Activated naive CD4-positive, alpha-beta T cell treated with anti-CD3 and anti-CD28 coated beads, Interleukin-2, amount 10 ng/mL, durations not matched to agents 7 days and 5 days (primary cell): ENCODE results near the gene VSTM2L.

Source experiments
- CTCF ChIA-PET: fragments of 350-600 bp; sonication (Branson Sonifier 250); formaldehyde crosslinking; loops from one replicate; lab custom pipeline; 2021; ENCODE audit warnings: antibody characterized with exemption; lab: Charles Lee
- DNase-seq: peaks from one replicate; pipeline ENCODE4 v3.0.0-alpha.2; 2020
- H3K27ac Mint-ChIP-seq: one replicate; pipeline ENCODE4 v1.8.0; 2021; ENCODE audit warnings: mild to moderate bottlenecking, moderate library complexity, mixed read lengths
- H3K27me3 Mint-ChIP-seq: one replicate; pipeline ENCODE4 v1.8.0; 2021; ENCODE audit warnings: mild to moderate bottlenecking, mixed read lengths
- H3K36me3 Mint-ChIP-seq: one replicate; pipeline ENCODE4 v1.8.0; 2021; ENCODE audit warnings: mixed read lengths
- H3K4me1 Mint-ChIP-seq: one replicate; pipeline ENCODE4 v1.8.0; 2021; ENCODE audit warnings: mixed read lengths
- H3K4me3 Mint-ChIP-seq: one replicate; pipeline ENCODE4 v1.8.0; 2021; ENCODE audit warnings: mild to moderate bottlenecking, moderate library complexity, mixed read lengths
- H3K9me3 Mint-ChIP-seq: one replicate; pipeline ENCODE4 v1.8.0; 2021; ENCODE audit warnings: mixed read lengths

VSTM2L gene

DNA sequence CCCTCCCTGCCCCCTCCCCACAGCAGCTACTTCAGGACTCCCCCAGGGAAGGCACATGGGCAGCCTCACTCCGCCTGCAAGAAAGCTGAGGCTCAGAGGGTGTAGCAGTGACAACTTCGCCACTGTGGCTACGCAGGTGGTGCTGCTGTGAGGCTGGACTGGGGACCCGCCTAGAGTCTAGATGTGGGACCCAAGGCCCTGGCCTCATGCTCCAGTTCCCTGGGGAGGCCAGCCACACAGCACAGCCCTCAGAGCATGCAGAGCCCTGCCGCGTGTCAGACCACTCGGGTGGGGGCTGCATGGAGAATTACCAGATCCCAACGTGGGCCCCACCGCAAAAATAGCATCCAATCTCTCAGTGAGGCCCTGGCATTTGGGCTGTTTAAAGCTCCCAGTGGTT lies 30.8 kb upstream of the VSTM2L start:
- Mint-ChIP-seq H3K9me3 (no peaks in the 10 kb centered on the region), H3K4me1 (no peaks in the 10 kb centered on the region), H3K27me3 (no peaks in the 10 kb centered on the region), H3K36me3 (peaks cover 7% of the 10 kb centered on the region), H3K27ac (no peak overlapping the region), H3K4me3 (no peak overlapping the region)
- DNase-seq, result no peak
- CTCF ChIA-PET, result no interaction called here

DNA sequence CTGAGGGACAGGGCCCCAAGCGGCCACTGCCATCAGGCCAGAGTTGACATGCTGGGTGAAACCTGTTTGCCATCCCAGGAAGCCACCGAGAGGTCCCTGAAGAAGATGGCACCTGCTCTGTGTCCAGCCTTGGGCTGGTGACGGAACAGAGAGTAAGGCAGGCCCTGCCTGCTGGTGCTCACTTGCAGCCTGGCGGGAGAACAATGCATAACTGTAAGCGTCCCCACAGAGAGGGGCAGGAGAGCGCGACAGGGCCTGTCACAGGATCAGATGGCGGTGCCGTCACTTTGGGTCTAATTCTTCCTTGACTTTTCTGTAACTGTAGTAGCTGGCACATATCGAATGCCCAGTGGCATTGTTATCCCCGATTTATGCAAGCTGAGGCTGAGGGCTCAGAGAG lies 29.0 kb upstream of the VSTM2L start:
- CTCF ChIA-PET, result no interaction called here
- peaks cover 4% of the 10 kb centered on the region for H3K27me3 Mint-ChIP-seq
- H3K4me1 Mint-ChIP-seq, result no peaks in the 10 kb centered on the region
- peaks cover 7% of the 10 kb centered on the region for H3K36me3 Mint-ChIP-seq
- H3K9me3 Mint-ChIP-seq, result no peaks in the 10 kb centered on the region
- no peak for DNase-seq
- H3K27ac Mint-ChIP-seq, result peak overlapping the region; percentile 37
- no peak overlapping the region for H3K4me3 Mint-ChIP-seq

DNA sequence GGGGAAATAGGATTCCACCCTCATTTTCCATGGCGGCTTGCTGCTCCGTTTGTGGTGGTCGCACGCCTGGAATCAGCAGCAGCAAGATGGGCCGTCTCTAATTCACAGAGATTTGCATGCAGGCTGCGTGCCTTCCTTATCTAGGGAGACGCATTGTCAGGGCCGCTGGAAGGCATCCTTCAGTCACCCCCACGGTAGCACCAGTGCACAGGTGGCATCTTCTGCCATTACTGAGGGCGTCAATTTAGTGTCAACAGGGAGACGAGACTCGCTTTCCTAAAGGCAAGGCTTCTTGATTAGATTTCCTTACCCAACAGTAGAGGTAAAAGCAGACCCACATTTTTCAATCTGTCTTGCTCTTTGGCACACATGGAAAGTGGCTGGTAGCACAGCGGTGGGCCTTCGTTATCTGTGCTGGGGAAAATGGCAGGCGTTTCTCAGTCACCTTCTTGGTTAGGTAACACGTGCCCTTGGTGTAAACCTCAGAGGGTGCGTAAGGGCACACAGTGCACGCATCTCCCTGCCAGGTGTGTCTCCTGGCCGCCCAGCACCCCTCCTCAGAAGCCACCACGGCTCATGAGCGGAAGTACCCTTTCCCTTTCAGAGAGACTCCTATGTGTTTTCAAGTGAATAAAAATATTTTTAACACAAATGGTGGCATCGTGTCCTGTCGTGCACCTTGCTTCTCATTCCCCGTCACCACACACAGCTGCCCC lies 27.3 kb upstream of the VSTM2L start:
- H3K9me3 Mint-ChIP-seq, result no peaks in the 10 kb centered on the region
- no peak overlapping the region for H3K27ac Mint-ChIP-seq
- CTCF ChIA-PET, result no interaction called here
- H3K27me3 Mint-ChIP-seq, result peaks cover 4% of the 10 kb centered on the region
- H3K36me3 Mint-ChIP-seq, result peaks cover 5% of the 10 kb centered on the region
- no peak overlapping the region for H3K4me3 Mint-ChIP-seq
- no peaks in the 10 kb centered on the region for H3K4me1 Mint-ChIP-seq
- DNase-seq, result no peak

DNA sequence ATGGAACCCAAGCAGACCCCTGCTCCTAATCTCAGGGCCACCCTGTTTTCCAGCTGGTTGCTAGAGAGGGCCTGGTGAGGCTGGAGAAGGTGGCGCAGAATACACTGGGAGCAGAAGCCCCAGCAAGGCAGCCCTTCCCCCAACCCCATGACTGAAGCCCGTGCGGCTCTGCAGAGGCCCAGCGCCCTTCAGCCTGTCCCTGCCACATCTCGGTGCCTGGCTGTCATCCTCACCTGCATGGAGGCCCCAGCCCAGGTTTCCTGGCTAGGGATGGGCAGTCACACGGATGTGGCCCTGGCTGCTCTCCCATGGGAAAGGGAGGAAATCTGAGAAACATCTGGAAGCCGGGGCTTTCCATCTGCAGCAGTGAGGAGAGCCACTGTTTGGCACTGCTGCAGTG lies 26.1 kb upstream of the VSTM2L start:
- no peak overlapping the region for H3K27ac Mint-ChIP-seq
- CTCF ChIA-PET, result no interaction called here
- DNase-seq, result no peak
- no peaks in the 10 kb centered on the region for H3K4me1 Mint-ChIP-seq
- no peaks in the 10 kb centered on the region for H3K9me3 Mint-ChIP-seq
- H3K36me3 Mint-ChIP-seq, result peaks cover 2% of the 10 kb centered on the region
- peaks cover 4% of the 10 kb centered on the region for H3K27me3 Mint-ChIP-seq
- no peak overlapping the region for H3K4me3 Mint-ChIP-seq

DNA sequence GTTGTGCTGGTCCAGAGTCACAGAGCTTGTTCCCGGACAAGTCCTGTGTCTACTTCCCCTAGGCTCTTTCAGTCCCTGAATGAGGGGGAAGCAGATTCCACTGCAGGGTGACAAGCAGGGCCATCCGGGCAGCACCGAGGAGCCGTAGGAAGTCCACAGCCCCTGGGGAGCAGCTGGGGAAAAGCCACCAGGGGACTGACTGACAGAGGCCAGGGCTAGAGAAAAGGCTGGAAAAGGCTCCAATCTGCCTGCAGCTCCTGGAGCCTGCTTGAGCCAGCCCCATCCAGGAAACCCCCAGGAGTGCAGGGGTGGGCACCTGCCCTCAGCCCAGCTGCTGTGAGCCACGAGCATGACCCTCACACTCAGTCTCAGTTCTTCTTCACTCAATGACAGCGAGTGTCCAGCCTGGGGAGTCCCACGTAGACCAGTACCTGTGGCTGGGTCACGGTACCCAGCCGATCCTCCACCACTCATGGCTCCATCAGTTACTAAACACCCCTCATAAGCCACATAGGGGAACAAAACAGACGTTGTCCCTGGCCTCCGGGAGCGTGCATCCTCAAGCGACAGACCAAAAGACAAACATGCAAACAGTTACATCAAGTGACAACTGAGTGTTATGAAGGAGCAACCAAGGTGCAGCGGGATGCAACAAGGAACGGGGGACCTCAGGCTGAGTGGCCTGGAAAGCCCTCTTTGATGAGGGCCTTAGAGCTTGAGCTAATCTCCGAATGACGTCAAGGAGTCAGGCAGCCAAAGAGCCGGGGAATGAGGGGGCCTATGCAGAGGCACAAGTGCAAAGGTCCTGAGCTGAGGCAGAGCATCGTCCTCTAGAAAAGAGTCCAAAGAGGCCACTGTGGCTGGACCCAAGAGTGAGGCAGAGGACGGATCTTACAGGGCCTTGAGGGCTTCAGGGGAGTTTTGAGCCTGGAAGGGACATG lies 24.8 kb upstream of the VSTM2L start:
- Mint-ChIP-seq H3K4me3 (no peak overlapping the region), H3K4me1 (no peaks in the 10 kb centered on the region), H3K36me3 (peaks cover 2% of the 10 kb centered on the region), H3K9me3 (no peaks in the 10 kb centered on the region), H3K27ac (peak overlapping the region; percentile 68), H3K27me3 (peaks cover 4% of the 10 kb centered on the region)
- CTCF ChIA-PET, result no interaction called here
- no peak for DNase-seq

DNA sequence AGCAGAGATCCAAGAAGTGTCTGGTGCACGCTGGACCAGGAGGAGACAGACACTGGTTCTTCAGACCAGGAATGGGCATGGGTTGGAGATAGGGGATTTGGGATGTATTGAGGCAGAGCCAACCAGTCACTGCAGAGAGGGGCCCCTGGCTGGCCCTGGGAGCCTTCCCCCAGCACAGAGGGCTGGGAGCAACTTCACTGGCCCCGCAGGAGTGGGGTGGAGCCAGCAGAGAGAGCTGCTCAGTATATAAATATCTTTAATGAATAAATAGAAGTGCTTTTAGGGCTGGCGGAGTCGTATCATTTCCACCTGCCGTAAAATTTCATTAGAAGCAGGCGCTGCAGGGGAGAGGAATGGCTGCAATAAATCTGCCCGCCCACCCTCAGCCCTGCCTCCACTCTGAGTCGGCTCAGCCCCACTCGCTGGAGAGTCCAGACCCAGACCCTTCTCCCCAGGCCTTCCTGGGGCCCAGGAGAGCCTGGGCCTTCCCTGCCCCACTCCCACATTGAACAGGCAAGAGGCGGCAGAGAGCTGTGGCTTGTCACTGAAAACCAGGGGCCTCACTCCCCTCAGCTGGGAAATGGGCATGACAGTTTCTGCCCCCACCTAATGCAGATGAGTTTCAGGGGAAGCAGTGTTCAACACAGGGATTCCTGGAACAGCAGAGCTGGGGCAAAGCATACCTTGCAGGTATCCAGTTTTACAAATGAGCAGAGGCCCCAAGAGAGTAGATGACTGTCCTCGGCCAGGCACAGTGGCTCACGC lies 23.9 kb upstream of the VSTM2L start:
- DNase-seq, result no peak
- no peaks in the 10 kb centered on the region for H3K4me1 Mint-ChIP-seq
- no peaks in the 10 kb centered on the region for H3K9me3 Mint-ChIP-seq
- H3K27me3 Mint-ChIP-seq, result peaks cover 4% of the 10 kb centered on the region
- H3K4me3 Mint-ChIP-seq, result no peak overlapping the region
- CTCF ChIA-PET, result no interaction called here
- no peaks in the 10 kb centered on the region for H3K36me3 Mint-ChIP-seq
- H3K27ac Mint-ChIP-seq, result peak overlapping the region; percentile 68

DNA sequence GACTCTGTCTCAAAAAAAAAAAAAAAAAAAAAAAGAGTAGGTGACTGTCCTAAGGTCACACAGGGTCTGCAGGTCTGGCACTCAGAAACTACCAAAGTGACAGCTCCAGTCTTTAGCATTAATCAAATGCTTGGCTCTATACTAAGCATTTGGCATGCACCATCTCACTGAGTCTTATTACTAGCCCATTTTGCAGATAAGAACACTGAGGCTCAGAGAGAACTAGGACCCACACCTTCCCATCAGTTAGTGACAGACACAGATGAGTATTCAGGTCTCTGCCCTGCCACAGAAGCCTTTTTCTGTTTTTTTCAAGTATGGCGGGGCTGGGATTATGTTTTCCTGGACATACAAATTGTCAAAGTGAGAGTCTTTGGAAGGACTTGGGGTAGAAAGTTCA lies 23.1 kb upstream of the VSTM2L start:
- Mint-ChIP-seq H3K27me3 (peaks cover 4% of the 10 kb centered on the region), H3K27ac (no peak overlapping the region), H3K9me3 (no peaks in the 10 kb centered on the region), H3K36me3 (no peaks in the 10 kb centered on the region), H3K4me3 (no peak overlapping the region), H3K4me1 (no peaks in the 10 kb centered on the region)
- CTCF ChIA-PET, result no interaction called here
- DNase-seq, result no peak

DNA sequence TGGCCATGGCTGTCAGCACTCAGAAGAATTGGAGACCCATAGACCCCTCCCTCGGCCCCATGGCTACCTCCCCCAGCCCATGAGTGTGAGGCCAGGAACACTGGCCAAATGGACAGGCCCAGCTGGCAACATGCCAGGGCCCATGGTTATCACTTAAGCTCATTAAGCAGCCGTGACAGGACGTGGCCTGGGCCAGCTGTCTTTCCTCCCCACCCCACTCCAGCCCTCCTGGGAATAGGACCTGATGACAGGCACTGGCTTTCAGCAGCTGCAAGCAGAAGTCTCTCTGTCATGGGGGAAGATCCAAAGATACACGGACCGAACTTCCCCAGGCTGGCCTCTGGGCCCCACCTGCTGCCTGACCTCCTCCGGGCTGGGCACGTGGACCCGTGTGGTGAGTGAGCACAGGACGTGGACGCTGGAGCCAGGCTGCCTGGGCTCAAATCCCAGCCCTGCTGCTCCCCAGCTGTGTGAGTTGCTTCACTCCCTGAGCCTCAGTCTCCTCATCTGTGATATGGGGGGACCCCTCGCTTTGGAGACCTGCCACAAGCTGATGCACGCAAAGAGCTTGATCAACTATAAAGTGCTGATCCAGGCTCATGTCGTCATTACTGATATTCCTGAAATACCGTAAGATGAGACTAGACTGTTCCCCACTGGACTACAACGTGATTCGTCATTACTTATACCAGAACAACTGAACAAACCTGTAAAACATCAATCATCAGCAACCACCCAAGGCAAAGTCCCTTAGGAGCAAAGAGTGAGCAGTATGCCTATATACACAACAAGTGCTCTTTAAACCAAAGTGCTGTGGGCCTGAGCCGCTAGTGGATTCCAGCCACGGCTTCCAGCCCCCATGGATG lies 22.0 kb upstream of the VSTM2L start:
- H3K4me1 Mint-ChIP-seq, result no peaks in the 10 kb centered on the region
- peaks cover 4% of the 10 kb centered on the region for H3K27me3 Mint-ChIP-seq
- no peaks in the 10 kb centered on the region for H3K9me3 Mint-ChIP-seq
- DNase-seq, result no peak
- no peaks in the 10 kb centered on the region for H3K36me3 Mint-ChIP-seq
- H3K27ac Mint-ChIP-seq, result no peak overlapping the region
- CTCF ChIA-PET, result no interaction called here
- H3K4me3 Mint-ChIP-seq, result no peak overlapping the region

DNA sequence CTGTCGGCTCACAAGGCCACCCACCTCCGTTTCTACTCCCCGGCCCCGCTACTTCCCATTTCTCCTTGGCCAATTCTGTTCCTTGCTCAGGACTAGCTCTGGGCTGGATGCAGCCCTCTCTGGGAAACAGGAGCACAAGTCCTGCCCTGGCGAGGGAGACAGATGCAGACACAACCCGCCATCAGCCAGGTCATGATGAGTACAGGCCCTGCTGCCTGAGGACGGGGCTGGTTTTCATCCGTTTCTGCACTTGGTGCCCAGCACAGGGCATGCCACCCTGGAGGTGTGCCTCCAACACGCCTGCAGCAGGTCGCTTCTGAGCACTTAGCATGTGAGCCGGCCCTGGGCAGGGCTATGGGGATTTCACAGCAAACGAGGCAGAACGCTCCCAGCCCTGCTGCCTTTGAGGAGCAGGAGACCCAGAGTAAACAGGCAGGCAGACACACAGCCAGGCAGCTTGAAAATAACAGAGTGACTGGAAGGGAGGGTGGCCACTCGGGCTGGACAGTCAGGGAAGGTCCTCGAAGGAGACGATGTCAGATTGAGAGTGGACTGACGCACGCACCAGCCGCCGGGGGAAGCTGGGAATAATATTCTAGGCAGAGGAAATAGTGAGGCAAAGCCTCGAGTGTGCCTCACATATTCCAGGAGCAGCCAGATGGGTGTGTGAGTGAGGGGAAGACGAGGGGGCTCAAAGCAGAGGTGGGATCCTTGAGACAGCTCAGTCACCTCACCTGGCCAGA lies 21.2 kb upstream of the VSTM2L start:
- CTCF ChIA-PET, result no interaction called here
- no peak overlapping the region for H3K27ac Mint-ChIP-seq
- peaks cover 8% of the 10 kb centered on the region for H3K27me3 Mint-ChIP-seq
- no peak overlapping the region for H3K4me3 Mint-ChIP-seq
- H3K36me3 Mint-ChIP-seq, result no peaks in the 10 kb centered on the region
- no peaks in the 10 kb centered on the region for H3K4me1 Mint-ChIP-seq
- DNase-seq, result no peak
- no peaks in the 10 kb centered on the region for H3K9me3 Mint-ChIP-seq

DNA sequence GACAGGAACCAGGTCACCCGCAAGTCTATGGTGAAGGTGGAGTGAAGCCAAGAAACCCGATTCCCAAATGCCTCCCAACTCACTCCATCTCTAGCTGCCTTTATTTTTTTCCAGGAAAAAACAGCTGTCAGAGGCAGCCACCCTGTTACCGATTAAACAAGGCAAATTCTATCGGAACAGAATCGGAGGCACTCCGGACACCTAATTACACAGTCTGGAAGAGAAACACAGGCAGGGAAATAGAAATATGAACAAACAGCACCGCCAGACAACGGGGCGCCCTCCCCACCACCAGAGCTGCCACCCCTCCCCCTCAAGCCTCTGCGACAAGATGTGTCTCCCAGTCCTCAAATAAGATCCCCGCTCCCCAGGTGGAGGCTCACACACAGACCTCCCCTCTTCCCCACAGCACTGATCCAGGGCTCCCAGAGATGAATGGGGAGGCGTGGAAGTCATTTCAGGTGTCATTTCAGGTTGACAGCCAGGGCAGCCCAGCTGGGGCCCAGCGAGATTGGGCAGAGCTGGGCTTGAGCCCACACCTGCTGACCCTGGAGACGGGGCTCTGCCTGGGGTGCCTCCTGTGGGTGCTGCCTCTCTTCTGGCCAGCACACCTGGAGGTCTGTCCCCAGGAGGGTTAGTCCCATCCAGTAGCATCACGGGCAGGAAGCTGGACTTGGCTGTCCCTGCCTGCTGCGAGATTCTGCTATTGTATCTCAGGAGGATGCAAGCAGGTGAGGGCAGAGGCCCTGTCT lies 19.8 kb upstream of the VSTM2L start:
- H3K4me3 Mint-ChIP-seq, result no peak overlapping the region
- peaks cover 8% of the 10 kb centered on the region for H3K27me3 Mint-ChIP-seq
- no peak for DNase-seq
- no peaks in the 10 kb centered on the region for H3K4me1 Mint-ChIP-seq
- no peaks in the 10 kb centered on the region for H3K36me3 Mint-ChIP-seq
- no peaks in the 10 kb centered on the region for H3K9me3 Mint-ChIP-seq
- CTCF ChIA-PET, result no interaction called here
- no peak overlapping the region for H3K27ac Mint-ChIP-seq

DNA sequence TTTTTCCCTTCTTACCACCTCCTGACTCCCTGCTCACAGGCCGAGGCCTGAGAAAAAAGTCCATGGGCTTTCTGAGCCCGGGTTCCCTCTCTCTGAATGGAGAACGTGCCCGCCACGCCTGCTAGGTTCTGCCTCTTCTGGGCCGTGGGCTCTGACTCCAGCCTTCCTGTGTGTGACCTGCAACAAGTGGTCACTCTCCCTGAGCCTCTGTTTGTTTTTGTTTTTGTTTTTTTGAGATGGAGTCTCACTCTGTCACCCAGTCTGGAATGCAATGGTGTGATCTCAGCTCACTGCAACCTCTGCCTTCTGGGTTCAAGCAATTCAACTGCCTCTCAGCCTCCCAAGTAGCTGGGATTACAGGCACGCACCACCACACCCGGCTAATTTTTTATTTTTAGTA lies 17.9 kb upstream of the VSTM2L start:
- Mint-ChIP-seq H3K4me3 (no peak overlapping the region), H3K27ac (no peak overlapping the region), H3K9me3 (no peaks in the 10 kb centered on the region), H3K36me3 (no peaks in the 10 kb centered on the region), H3K27me3 (peaks cover 4% of the 10 kb centered on the region), H3K4me1 (no peaks in the 10 kb centered on the region)
- CTCF ChIA-PET, result no interaction called here
- no peak for DNase-seq

DNA sequence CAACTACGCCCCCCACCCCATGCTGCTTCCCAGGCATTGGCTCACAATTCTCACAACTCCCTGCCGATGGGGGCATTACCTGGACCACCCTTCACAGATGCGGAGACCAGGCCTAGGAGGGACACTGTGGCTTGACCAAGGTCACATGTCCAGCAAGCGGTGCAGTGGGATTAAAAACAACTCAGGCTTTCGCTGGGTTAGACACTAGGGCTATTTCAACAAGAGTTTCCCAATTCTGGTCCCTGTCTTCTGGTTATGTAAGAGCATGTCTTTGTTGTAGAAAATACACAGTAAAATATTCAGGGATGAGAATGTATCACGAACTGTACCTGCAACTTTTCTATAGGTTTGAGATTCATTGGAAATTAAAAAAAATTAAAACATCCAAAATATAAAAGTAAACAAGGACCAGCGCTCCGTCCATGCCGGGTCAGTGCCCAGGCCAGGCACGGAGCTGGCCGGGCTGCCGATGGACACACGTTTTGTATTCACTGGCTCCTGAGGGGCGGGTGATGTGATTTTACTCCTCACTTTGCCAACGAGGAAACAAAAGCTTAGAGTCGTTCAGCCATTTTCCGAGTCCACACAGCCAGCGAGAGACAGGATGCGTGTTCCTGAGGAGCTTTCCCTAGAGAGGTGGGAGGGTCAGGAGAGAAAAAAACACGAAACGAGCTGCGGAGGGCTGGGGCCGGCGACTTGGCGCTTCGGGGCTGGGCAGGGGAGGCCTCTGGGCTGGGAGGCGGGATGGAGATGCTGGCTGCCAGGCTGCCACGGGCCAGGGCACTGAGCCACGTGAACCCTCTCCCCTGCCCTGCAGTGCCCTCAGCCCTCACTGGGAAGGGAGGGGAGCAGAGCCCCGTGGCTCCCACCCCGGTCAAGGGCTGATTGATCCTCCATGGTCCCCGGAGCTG lies 17.1 kb upstream of the VSTM2L start:
- no peaks in the 10 kb centered on the region for H3K36me3 Mint-ChIP-seq
- H3K27me3 Mint-ChIP-seq, result peaks cover 4% of the 10 kb centered on the region
- no peaks in the 10 kb centered on the region for H3K4me1 Mint-ChIP-seq
- DNase-seq, result no peak
- H3K4me3 Mint-ChIP-seq, result no peak overlapping the region
- H3K27ac Mint-ChIP-seq, result no peak overlapping the region
- H3K9me3 Mint-ChIP-seq, result no peaks in the 10 kb centered on the region
- CTCF ChIA-PET, result no interaction called here
